ENCODE data around the gene KCNQ1OT1.

KCNQ1OT1 gene

GRCh38 chr11:2575591-2576051, 124.2 kb downstream of the KCNQ1OT1 start:
- FAIRE-seq, result no peak
- DNase-seq (ENCODE audit: insufficient read length, low spot score), result no peak

DNA sequence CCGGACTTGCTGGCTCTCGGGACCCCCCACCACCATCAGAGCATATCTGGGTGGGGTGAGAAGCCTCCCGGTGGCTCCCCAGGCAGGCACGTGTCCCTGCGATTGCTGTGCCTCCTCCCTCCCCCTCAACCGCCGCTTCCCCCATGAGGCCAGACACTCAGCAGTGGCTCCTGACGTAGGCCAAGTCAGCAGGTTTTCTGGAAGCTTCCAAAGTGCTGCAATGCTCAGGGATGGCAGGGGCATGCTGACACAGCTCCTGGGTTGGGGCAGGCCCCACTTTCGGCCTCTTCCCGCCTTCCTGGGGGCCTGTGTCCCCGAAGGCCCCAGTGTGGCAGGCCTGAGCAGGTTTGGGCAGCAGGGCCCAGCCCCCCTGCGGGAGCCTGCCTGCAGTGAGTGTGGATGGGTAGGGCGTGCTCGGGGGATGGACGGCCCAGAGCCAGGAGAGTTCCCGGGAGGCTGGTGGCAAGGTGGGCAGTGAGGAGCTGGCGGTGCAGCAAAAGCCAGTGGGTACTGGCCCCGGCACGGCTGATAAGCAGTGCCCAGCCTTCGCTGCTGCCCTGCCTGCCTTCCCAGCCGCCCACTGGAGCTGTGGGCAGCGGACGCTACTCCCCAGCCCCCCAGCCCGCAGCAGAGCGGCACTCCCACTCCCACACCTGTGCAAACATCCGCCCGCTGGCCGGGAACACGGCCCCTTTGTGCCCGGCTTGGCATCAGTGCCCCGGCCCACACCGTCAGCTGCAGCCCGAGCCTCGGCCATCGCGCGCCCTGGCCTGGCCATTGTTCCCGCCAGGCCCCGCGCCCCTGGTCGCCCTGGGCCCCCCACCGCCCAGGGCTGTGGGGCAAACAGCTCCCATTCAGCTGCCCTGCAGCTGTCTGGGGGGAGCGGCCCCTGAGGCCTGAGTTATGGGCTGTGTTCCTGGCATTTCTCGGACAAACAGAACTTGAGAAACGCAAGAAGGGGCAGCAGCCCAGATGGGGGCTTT, 125.0 kb downstream of the KCNQ1OT1 start:
- FAIRE-seq (no peak), DNase-seq (ENCODE audit: insufficient read length, low spot score) (no peak)

- DNase-seq (ENCODE audit: insufficient read length, low spot score) (no peak), FAIRE-seq (no peak)
Measured at GRCh38 chr11:2574043-2574552, 125.7 kb downstream of the KCNQ1OT1 start.

- FAIRE-seq (no peak), DNase-seq (ENCODE audit: insufficient read length, low spot score) (no peak)
Measured at GRCh38 chr11:2573240-2574042, 126.4 kb downstream of the KCNQ1OT1 start.

GRCh38 chr11:2572491-2573239, 127.1 kb downstream of the KCNQ1OT1 start:
- DNase-seq (ENCODE audit: insufficient read length, low spot score), result no peak
- FAIRE-seq, result no peak

DNA sequence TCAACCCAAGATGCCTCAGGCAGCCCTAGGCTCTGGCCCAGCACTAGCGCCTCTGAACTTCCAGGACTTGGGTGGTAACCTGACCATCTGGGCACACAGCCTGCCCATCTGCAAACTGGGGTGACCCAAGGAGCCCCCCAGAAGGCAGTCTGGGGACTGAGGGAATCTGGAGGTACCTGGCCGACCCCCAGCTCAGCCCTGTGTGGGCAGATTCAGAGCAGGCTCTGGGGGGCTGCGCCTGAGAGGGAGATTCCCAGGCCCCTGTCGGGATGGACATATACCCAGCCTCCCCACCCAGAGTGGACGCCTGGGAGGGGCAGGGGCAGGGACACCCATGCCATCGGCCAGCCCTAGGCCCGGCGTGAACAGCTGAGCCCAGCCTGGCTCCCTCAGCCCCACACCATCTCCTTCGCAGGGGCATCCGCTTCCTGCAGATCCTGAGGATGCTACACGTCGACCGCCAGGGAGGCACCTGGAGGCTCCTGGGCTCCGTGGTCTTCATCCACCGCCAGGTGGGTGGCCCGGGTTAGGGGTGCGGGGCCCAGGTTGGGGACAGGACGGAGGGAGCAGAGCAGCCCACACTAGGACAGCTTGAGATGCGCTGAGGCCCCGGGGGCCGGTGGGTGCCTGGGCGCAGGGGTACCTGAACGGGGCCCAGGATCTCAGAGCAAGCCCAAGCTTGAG, 128.1 kb downstream of the KCNQ1OT1 start:
- FAIRE-seq (no peak), DNase-seq (ENCODE audit: insufficient read length, low spot score) (no peak)

- DNase-seq (ENCODE audit: insufficient read length, low spot score), result no peak
- no peak for FAIRE-seq
Measured at GRCh38 chr11:2570841-2571597, 128.8 kb downstream of the KCNQ1OT1 start.

GRCh38 chr11:2570211-2570811, 129.5 kb downstream of the KCNQ1OT1 start:
- FAIRE-seq (no peak), DNase-seq (ENCODE audit: insufficient read length, low spot score) (no peak)

DNA sequence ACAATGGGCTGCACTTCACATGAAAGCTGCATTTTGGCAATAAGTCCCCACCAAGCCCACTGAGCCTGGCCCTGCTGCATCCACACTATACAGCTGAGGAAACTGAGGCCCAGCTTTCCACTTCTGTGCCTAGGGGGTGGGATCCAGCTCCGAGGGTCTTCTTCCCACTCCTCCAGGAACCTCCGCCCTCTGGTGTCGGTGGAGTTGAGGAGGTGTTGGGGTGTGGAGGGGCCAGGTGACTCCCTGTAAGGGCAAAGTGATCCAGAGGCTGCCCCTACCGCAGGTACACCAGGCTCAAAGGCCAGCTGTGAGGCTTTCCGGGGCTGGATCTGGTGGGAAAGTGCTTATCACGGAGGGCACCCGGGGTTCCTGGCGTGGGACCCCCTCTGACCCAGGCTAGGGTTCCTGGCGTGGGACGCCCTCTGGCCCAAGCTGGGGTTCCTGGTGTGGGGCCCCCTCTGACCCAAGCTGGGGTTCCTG, 130.0 kb downstream of the KCNQ1OT1 start:
- FAIRE-seq, result no peak

GRCh38 chr11:2569321-2569721, 130.5 kb downstream of the KCNQ1OT1 start:
- DNase-seq (ENCODE audit: insufficient read length, low spot score) (no peak), FAIRE-seq (no peak)

More for the DNA sequence above, 130.0 kb downstream of the KCNQ1OT1 start:
- DNase-seq (ENCODE audit: insufficient read length, low spot score), result no peak

GRCh38 chr11:2567026-2567671, 132.6 kb downstream of the KCNQ1OT1 start:
- no peak for FAIRE-seq

DNA sequence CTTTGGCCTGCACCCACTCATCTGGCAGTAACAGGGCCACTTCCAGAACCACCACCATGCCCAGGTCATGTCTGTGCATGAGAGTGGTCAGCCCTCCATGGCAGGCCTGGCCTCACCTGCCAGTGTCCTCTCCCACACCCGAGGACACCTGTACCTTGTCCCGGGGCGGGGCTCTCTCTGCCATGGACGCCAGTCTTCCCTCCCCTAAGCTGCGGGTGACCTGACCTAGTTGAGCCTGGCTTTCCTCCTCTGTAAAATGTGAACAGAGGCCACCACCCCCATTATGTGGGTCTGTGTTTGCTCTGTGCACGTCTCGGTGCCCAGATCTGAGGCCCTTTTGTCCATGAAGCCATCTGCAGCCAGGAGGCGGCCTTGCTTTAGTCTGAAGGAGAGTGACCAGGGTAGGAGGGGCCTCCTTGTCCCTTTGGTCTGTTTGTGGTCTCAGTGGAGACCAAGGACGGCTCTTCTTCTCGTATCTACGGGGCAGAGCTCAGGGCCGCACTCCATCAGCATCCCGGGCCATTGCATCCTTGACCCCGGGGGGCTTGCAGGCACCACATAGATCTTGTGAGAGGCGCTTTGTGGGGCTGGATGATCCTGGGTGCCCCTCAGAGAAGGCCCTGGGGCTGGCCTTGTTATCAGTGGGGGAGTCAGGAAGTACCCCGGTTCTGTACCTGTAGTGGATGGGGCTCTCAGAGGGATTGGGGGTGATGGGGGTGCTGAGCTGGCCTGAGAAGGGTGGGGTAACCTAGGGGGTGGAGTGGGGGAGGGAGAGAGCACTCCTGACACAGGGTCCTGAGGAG, 133.4 kb downstream of the KCNQ1OT1 start:
- FAIRE-seq, result no peak
- no peak for DNase-seq (ENCODE audit: insufficient read length, low spot score)

More at GRCh38 chr11:2567026-2567671, 132.6 kb downstream of the KCNQ1OT1 start:
- DNase-seq (ENCODE audit: insufficient read length, low spot score), result no peak

- no peak for FAIRE-seq
- DNase-seq (ENCODE audit: insufficient read length, low spot score), result no peak
Measured at GRCh38 chr11:2565447-2566222, 134.2 kb downstream of the KCNQ1OT1 start.

DNA sequence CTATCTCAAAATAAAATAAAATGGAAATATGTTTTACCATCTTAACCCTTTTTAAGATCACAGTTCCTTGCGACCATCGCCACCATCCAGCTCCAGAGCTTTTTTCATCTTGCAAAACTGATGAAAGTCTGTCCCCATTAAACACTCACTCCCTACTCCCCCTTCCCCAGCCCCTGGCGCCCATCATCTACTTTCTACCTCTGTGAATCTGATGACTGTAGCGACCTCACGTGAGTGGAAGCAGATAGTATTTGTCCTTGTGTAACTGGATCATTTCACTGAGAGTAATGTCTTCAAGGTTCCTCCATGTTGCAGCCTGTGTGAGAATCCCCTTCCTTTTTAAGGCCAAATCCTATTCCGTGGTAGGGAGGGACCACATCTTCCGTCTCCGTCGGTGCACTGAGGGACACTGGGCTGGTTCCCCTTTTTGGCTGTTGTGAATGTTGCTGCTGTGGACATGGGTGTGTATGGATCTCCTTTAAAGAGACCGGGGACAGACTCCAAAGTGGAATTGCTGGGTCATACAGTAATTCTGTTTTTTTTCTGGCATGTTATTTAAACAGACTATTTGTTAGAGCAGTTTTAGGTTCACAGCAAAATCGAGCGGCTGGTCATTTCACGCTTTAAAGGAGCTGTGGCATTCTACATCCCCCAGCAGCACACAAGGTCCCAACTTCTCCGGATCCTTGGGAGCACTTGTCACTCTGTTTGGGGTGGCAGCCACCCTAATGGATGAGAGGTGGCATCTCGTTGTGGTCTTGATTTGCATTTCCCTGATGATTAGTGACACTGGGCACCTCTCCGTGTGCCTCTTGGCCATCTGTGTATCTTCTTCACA, 135.0 kb downstream of the KCNQ1OT1 start:
- FAIRE-seq (no peak), DNase-seq (ENCODE audit: insufficient read length, low spot score) (no peak)

GRCh38 chr11:2564008-2564530, 135.7 kb downstream of the KCNQ1OT1 start:
- FAIRE-seq (no peak), DNase-seq (ENCODE audit: insufficient read length, low spot score) (no peak)
